Measurements from ENCODE around the gene UNC13B.
"Not testable (repeated sequence)": the region's sequence is repeated elsewhere in the genome, so short reads cannot be mapped to it uniquely, and the experiment has no call there.

The UNC13B gene

GRCh38 chr9:35404865-35405264 is 243.1 kb downstream of the UNC13B start:
- no peak overlapping the region for H3K4me3 ChIP-seq (replicated peaks; ENCODE audit: low read depth, low read length)
- TF ChIP-seq CTCF (IDR thresholded peaks at IDR 0.05; ENCODE audit: low read length, missing control alignments): no peak
- DNase-seq (ENCODE audit: low read depth): no peak

- no peak for TF ChIP-seq CTCF (IDR thresholded peaks at IDR 0.05; ENCODE audit: low read length, missing control alignments)
- DNase-seq (ENCODE audit: low read depth): no peak
- H3K4me3 ChIP-seq (replicated peaks; ENCODE audit: low read depth, low read length): no peak overlapping the region
Measured at GRCh38 chr9:35406183-35406959, 244.6 kb downstream of the UNC13B start.

- H3K4me3 ChIP-seq (replicated peaks; ENCODE audit: low read depth, low read length): no peak overlapping the region
- DNase-seq (ENCODE audit: low read depth): no peak
- TF ChIP-seq CTCF (IDR thresholded peaks at IDR 0.05; ENCODE audit: low read length, missing control alignments): no peak
Measured at GRCh38 chr9:35407846-35408245, 246.0 kb downstream of the UNC13B start.

- H3K4me3 ChIP-seq (replicated peaks; ENCODE audit: low read depth, low read length); DNase-seq (ENCODE audit: low read depth): not testable (repeated sequence)
Measured at GRCh38 chr9:35409434-35409833, 247.6 kb downstream of the UNC13B start.

- TF ChIP-seq CTCF (IDR thresholded peaks at IDR 0.05; ENCODE audit: low read length, missing control alignments): peak; percentile 1
Measured at GRCh38 chr9:35414889-35415288, 253.1 kb downstream of the UNC13B start.

GRCh38 chr9:35415402-35416097 is 253.7 kb downstream of the UNC13B start:
- DNase-seq (ENCODE audit: low read depth): no peak
- TF ChIP-seq CTCF (IDR thresholded peaks at IDR 0.05; ENCODE audit: low read length, missing control alignments): no peak

More at GRCh38 chr9:35414889-35415288, 253.1 kb downstream of the UNC13B start:
- no peak for DNase-seq (ENCODE audit: low read depth)
- H3K4me3 ChIP-seq (replicated peaks; ENCODE audit: low read depth, low read length): no peak overlapping the region

GRCh38 chr9:35416098-35416427 is 254.3 kb downstream of the UNC13B start:
- no peak for DNase-seq (ENCODE audit: low read depth)
- TF ChIP-seq CTCF (IDR thresholded peaks at IDR 0.05; ENCODE audit: low read length, missing control alignments): no peak
- no peak overlapping the region for H3K4me3 ChIP-seq (replicated peaks; ENCODE audit: low read depth, low read length)

More at GRCh38 chr9:35415402-35416097, 253.7 kb downstream of the UNC13B start:
- H3K4me3 ChIP-seq (replicated peaks; ENCODE audit: low read depth, low read length): no peak overlapping the region
